ENCODE data around the gene NPAS2. TPM values are rescaled to one million over a fixed set of nuclear protein-coding genes. Genes with fewer than 3 reads are reported as not detected.

NPAS2 gene
- total RNA-seq, 1 experiment from 2014 or later: 20.4 TPM

DNA sequence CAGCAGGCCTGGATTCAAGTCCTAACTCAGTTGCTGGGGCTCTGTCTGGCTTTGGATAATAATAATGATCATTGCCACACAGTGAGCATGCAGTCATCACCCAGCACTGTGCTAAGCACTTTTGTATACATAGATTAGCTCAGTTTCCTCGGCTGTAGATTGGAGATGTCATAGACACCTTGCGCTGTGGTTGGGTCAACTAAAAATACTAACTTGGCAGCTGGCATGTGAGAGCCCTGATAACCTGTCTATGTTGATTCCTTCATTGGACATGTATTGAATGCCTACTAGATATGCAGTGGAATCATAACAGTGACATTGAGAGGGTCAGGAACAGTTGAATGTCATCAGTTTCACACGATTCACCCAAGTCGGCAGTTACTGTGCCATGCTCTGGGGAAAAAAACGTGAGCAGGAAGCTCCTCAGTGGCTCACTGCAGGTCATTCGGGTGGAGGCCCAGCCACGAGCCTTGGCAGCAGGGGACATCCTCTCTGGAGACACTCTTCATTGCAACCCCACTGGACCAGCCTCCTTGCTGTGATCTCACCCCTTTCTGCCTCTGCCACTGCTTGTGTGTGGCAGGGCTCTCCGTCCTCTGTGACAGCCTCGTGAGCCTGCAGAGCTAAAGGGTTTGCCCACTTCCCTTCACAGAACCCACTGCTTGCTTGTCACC is 85.3 kb downstream of the NPAS2 start:
- ATAC-seq (no peak), DNase-seq (ENCODE audit: low read depth, low spot score) (no peak)
- no TSS peak for BruUV-seq (replicated peaks)
- Histone ChIP-seq H3K9me2 (ENCODE audit: insufficient read depth) (no peaks in the 10 kb centered on the region), H3K9ac (ENCODE audit: low read length) (no peak overlapping the region), H3K4me2 (ENCODE audit: low read length) (no peak overlapping the region), H4K20me1 (ENCODE audit: insufficient read depth) (no peaks in the 10 kb centered on the region), H3K79me2 (ENCODE audit: insufficient read depth, low read length) (no peaks in the 10 kb centered on the region), H3K4me3 (replicated peaks in 1 of 2; ENCODE audit: low read depth in 1 of 2, low read length in 2 of 2) (no peak overlapping the region), H3K9me3 (ENCODE audit: control insufficient read depth in 1 of 2, insufficient read depth in 1 of 2, low read depth in 1 of 2, low read length in 2 of 2) (no peaks in the 10 kb centered on the region), H3K27me3 (ENCODE audit: insufficient read depth, low read length) (no peaks in the 10 kb centered on the region), H3K27ac (ENCODE audit: low read depth, low read length) (no peak overlapping the region), H2AFZ (ENCODE audit: low read depth, low read length, poor library complexity, severe bottlenecking) (no peak overlapping the region), H3K36me3 (ENCODE audit: control insufficient read depth in 1 of 2, insufficient read depth in 2 of 2, low read length in 2 of 2) (no peaks in the 10 kb centered on the region), H3K4me1 (ENCODE audit: control insufficient read depth in 1 of 2, insufficient read depth in 2 of 2, low read length in 2 of 2) (peaks cover 41 to 45% of the 10 kb centered on the region in 2 experiments)
- ChIA-PET CTCF (no interaction called here), POLR2A (no interaction called here), RAD21 (ENCODE audit: low non-redundant PET in 1 of 2, low total read pairs in 2 of 2, uncharacterized antibody in 2 of 2, unreplicated experiment in 2 of 2) (no interaction called here)
- intact Hi-C loops (cut with micrococcal nuclease): no loop called here
- TF ChIP-seq ELF1 (IDR thresholded peaks at IDR 0.05; ENCODE audit: borderline replicate concordance, low read depth): no peak

DNA sequence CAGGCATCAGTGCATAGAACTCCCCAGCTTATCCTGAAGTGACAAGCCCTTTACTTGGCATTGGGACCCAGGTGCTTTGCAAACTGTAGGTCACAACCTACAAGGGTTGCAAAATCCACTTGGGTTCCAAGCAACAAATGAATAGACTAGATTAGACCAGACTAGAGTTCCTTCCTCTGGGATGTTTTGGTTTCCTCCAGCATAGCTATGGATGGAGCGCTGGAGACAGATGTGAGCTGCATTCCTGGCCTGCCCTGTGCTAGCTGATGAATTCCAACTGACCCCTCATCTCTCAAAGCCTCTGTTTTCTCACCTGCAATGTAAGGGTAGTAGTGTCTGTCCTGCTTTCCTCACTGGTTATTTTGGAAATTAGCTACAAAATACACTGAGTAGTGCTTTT is 86.2 kb downstream of the NPAS2 start:
- Histone ChIP-seq H3K4me3 (replicated peaks in 1 of 2; ENCODE audit: low read depth in 1 of 2, low read length in 2 of 2) (no peak overlapping the region), H4K20me1 (ENCODE audit: insufficient read depth) (no peaks in the 10 kb centered on the region), H3K36me3 (ENCODE audit: control insufficient read depth in 1 of 2, insufficient read depth in 2 of 2, low read length in 2 of 2) (no peaks in the 10 kb centered on the region), H3K9me3 (ENCODE audit: control insufficient read depth in 1 of 2, insufficient read depth in 1 of 2, low read depth in 1 of 2, low read length in 2 of 2) (no peaks in the 10 kb centered on the region), H3K27me3 (ENCODE audit: insufficient read depth, low read length) (no peaks in the 10 kb centered on the region), H2AFZ (ENCODE audit: low read depth, low read length, poor library complexity, severe bottlenecking) (no peak overlapping the region), H3K79me2 (ENCODE audit: insufficient read depth, low read length) (no peaks in the 10 kb centered on the region), H3K4me1 (ENCODE audit: control insufficient read depth in 1 of 2, insufficient read depth in 2 of 2, low read length in 2 of 2) (peaks cover 37% of the 10 kb centered on the region in 2 experiments), H3K9ac (ENCODE audit: low read length) (no peak overlapping the region), H3K27ac (ENCODE audit: low read depth, low read length) (no peak overlapping the region), H3K9me2 (ENCODE audit: insufficient read depth) (no peaks in the 10 kb centered on the region), H3K4me2 (ENCODE audit: low read length) (no peak overlapping the region)
- RAD21 ChIA-PET (ENCODE audit: low non-redundant PET in 1 of 2, low total read pairs in 2 of 2, uncharacterized antibody in 2 of 2, unreplicated experiment in 2 of 2): no interaction called here
- POLR2A ChIA-PET: no interaction called here
- BruUV-seq (replicated peaks): no TSS peak
- no peak for ATAC-seq
- no peak for DNase-seq (ENCODE audit: low read depth, low spot score)
- CTCF ChIA-PET: no interaction called here
- no peak for TF ChIP-seq CEBPB (IDR thresholded peaks at IDR 0.05; ENCODE audit: low read depth)
- TF ChIP-seq POLR2A (IDR thresholded peaks at IDR 0.05; ENCODE audit: borderline replicate concordance, extremely low read depth, insufficient read depth, insufficient read length): no peak
- no peak for TF ChIP-seq SRF (IDR thresholded peaks at IDR 0.05; ENCODE audit: low read depth)
- intact Hi-C loops (cut with micrococcal nuclease): no loop called here

All from HCT116 (cell line).